CD8-positive, alpha-beta memory T cell (primary cell): ENCODE measurements around the gene RGMA. TPM values are rescaled to one million over a fixed set of nuclear protein-coding genes. Genes with fewer than 3 reads are reported as not detected.

Experiments
- CTCF ChIA-PET: fragments of 350-600 bp; sonication (Branson Sonifier 250); formaldehyde crosslinking; loops from one replicate; lab custom pipeline; 2021; ENCODE audit warnings: antibody characterized with exemption; lab: Charles Lee
- POLR2A ChIA-PET: fragments of 350-600 bp; sonication (Branson Sonifier 250); formaldehyde crosslinking; loops from one replicate; lab custom pipeline; 2021; ENCODE audit warnings: antibody characterized with exemption; lab: Charles Lee
- DNase-seq, 5 donors: peaks; one replicate each; pipeline versions ENCODE4 v3.0.0 to v3.0.0-alpha.2; 2020 to 2022; ENCODE audit warnings: mixed read lengths in 1 of 5
- H3K27ac ChIP-seq: one replicate; pipeline ENCODE4 v1.7.0; 2013; ENCODE audit warnings: low read depth, mild to moderate bottlenecking, low read length, moderate library complexity
- H3K27me3 ChIP-seq: 2 replicates; pipeline ENCODE4 v1.7.0; 2013; ENCODE audit warnings: low read length, mild to moderate bottlenecking; ENCODE audit not compliant: insufficient read depth, poor library complexity, severe bottlenecking
- H3K36me3 ChIP-seq: 2 replicates; pipeline ENCODE4 v1.7.0; 2013; ENCODE audit warnings: mild to moderate bottlenecking, low read length, moderate library complexity; ENCODE audit not compliant: insufficient read depth
- H3K4me1 ChIP-seq: 2 replicates; pipeline ENCODE4 v1.7.0; 2013; ENCODE audit warnings: mild to moderate bottlenecking, low read length, moderate library complexity; ENCODE audit not compliant: insufficient read depth
- H3K4me3 ChIP-seq: 2 replicates; pipeline ENCODE4 v1.7.0; 2013; ENCODE audit warnings: mild to moderate bottlenecking, low read length
- H3K9me3 ChIP-seq: 2 replicates; pipeline ENCODE4 v1.7.0; 2013; ENCODE audit warnings: mild to moderate bottlenecking, low read length
- H3K27ac Mint-ChIP-seq, 8 donors: one replicate each; pipeline ENCODE4 v1.8.0; 2020 to 2021; ENCODE audit warnings: mixed read lengths in 8 of 8, mild to moderate bottlenecking in 6 of 8, inconsistent platforms in 3 of 8, moderate library complexity in 3 of 8
- H3K27me3 Mint-ChIP-seq, 2 donors: one replicate each; pipeline ENCODE4 v1.8.0; 2020 to 2021; ENCODE audit warnings: mixed read lengths in 2 of 2, mild to moderate bottlenecking in 1 of 2, moderate library complexity in 1 of 2
- H3K36me3 Mint-ChIP-seq, 3 donors: one replicate each; pipeline ENCODE4 v1.8.0; 2020 to 2021; ENCODE audit warnings: mixed read lengths in 3 of 3, inconsistent platforms in 1 of 3, mild to moderate bottlenecking in 1 of 3
- H3K4me1 Mint-ChIP-seq, 3 donors: one replicate each; pipeline ENCODE4 v1.8.0; 2020 to 2021; ENCODE audit warnings: mixed read lengths in 3 of 3, inconsistent platforms in 1 of 3, mild to moderate bottlenecking in 1 of 3
- H3K4me3 Mint-ChIP-seq, 7 donors: one replicate each; pipeline ENCODE4 v1.8.0; 2020 to 2021; ENCODE audit warnings: mixed read lengths in 7 of 7, mild to moderate bottlenecking in 6 of 7, moderate library complexity in 4 of 7, inconsistent platforms in 2 of 7
- H3K9me3 Mint-ChIP-seq, 5 donors: one replicate each; pipeline ENCODE4 v1.8.0; 2020 to 2022; ENCODE audit warnings: mixed read lengths in 5 of 5, mild to moderate bottlenecking in 3 of 5, moderate library complexity in 2 of 5, inconsistent platforms in 1 of 5
- polyA plus RNA-seq: library from polyadenylated mRNA; unstranded; fragments of 300-500 nt; fragmentation: Illumina TruSeq; gene quantifications from one replicate; pipeline ENCODE4 v1.2.3, GENCODE V29; 2021
- total RNA-seq, 2 experiments: library from RNA; stranded (reverse); gene quantifications; one replicate each; pipeline ENCODE4 v1.2.3, GENCODE V29; 2021

The RGMA gene
- total and polyA plus RNA-seq, 3 experiments from 2014 or later = 0.20 TPM; not detected in 1

GRCh38 chr15:93049233-93049632, 39.8 kb downstream of the RGMA start:
- H3K4me1 Mint-ChIP-seq = peaks cover 45 to 55% (median 45%) of the 10 kb centered on the region in 3 donors
- no peaks in the 10 kb centered on the region for H3K27me3 ChIP-seq
- peaks cover 0 to 4% (median 2%) of the 10 kb centered on the region in 5 donors for H3K9me3 Mint-ChIP-seq
- DNase-seq = no peak
- ChIA-PET CTCF (interaction anchor here (1.1 to 3.0 kb wide), 2 partner anchors 9 to 13 kb away, joined by 3 to 15 read pairs; no protein-coding TSS in a partner anchor), POLR2A (no interaction called here)
- H3K9me3 ChIP-seq = no peaks in the 10 kb centered on the region
- no peak overlapping the region for H3K27ac ChIP-seq
- peaks cover 0 to 12% (median 3%) of the 10 kb centered on the region in 3 donors for H3K36me3 Mint-ChIP-seq
- H3K4me1 ChIP-seq = peaks cover 25% of the 10 kb centered on the region
- peak overlapping the region in 4 of 7 donors; percentile 1 to 58 (median 23) for H3K4me3 Mint-ChIP-seq
- peak overlapping the region in 6 of 8 donors; percentile 15 to 98 (median 86) for H3K27ac Mint-ChIP-seq
- H3K36me3 ChIP-seq = no peaks in the 10 kb centered on the region
- H3K27me3 Mint-ChIP-seq = peaks cover 0 to 6% of the 10 kb centered on the region in 2 donors
- H3K4me3 ChIP-seq = no peak overlapping the region

GRCh38 chr15:93048759-93049161, 40.3 kb downstream of the RGMA start:
- CTCF ChIA-PET = interaction anchor here (3.0 to 4.6 kb wide), 3 partner anchors 12 to 19 kb away, joined by 15 to 34 read pairs (median 21); no protein-coding TSS in a partner anchor
- POLR2A ChIA-PET = interaction anchor here (1.4 kb wide), 1 partner anchor 13 kb away, joined by 5 read pairs; no protein-coding TSS in a partner anchor
- H3K36me3 Mint-ChIP-seq = peaks cover 0 to 12% (median 3%) of the 10 kb centered on the region in 3 donors

GRCh38 chr15:93048426-93048721, 40.6 kb downstream of the RGMA start:
- H3K27ac ChIP-seq = no peak overlapping the region
- Mint-ChIP-seq H3K9me3 (peaks cover 0 to 4% (median 2%) of the 10 kb centered on the region in 5 donors), H3K4me1 (peaks cover 45 to 55% (median 45%) of the 10 kb centered on the region in 3 donors), H3K27me3 (peaks cover 0 to 6% of the 10 kb centered on the region in 2 donors), H3K4me3 (peak overlapping the region in 1 of 7 donors; percentile 70), H3K36me3 (peaks cover 0 to 12% (median 3%) of the 10 kb centered on the region in 3 donors), H3K27ac (peak overlapping the region in 7 of 8 donors; percentile 38 to 98 (median 87))
- H3K4me3 ChIP-seq = no peak overlapping the region
- no peak for DNase-seq
- POLR2A ChIA-PET = interaction anchor here (1.4 kb wide), 1 partner anchor 12 kb away, joined by 5 read pairs; no protein-coding TSS in a partner anchor
- no peaks in the 10 kb centered on the region for H3K27me3 ChIP-seq
- no peaks in the 10 kb centered on the region for H3K36me3 ChIP-seq
- CTCF ChIA-PET = interaction anchor here (3.4 to 4.6 kb wide), 2 partner anchors 12 to 19 kb away, joined by 21 to 34 read pairs; no protein-coding TSS in a partner anchor
- no peaks in the 10 kb centered on the region for H3K9me3 ChIP-seq
- peaks cover 25% of the 10 kb centered on the region for H3K4me1 ChIP-seq

More at GRCh38 chr15:93048759-93049161, 40.3 kb downstream of the RGMA start:
- peak overlapping the region in 4 of 7 donors; percentile 1 to 58 (median 22) for H3K4me3 Mint-ChIP-seq
- H3K4me1 Mint-ChIP-seq = peaks cover 45 to 55% (median 45%) of the 10 kb centered on the region in 3 donors
- no peaks in the 10 kb centered on the region for H3K36me3 ChIP-seq
- H3K27ac ChIP-seq = no peak overlapping the region
- DNase-seq = no peak
- peaks cover 0 to 4% (median 2%) of the 10 kb centered on the region in 5 donors for H3K9me3 Mint-ChIP-seq
- peaks cover 25% of the 10 kb centered on the region for H3K4me1 ChIP-seq
- H3K27me3 ChIP-seq = no peaks in the 10 kb centered on the region
- H3K9me3 ChIP-seq = no peaks in the 10 kb centered on the region
- H3K27ac Mint-ChIP-seq = peak overlapping the region in 6 of 8 donors; percentile 15 to 93 (median 74)
- H3K27me3 Mint-ChIP-seq = peaks cover 0 to 6% of the 10 kb centered on the region in 2 donors
- H3K4me3 ChIP-seq = no peak overlapping the region

- Histone ChIP-seq H3K36me3 (no peaks in the 10 kb centered on the region), H3K4me3 (no peak overlapping the region), H3K27ac (no peak overlapping the region), H3K4me1 (peaks cover 25% of the 10 kb centered on the region), H3K27me3 (no peaks in the 10 kb centered on the region), H3K9me3 (no peaks in the 10 kb centered on the region)
- Mint-ChIP-seq H3K9me3 (peaks cover 0 to 4% (median 2%) of the 10 kb centered on the region in 5 donors), H3K27ac (peak overlapping the region; percentile 54 to 98 (median 87)), H3K36me3 (peaks cover 0 to 12% (median 3%) of the 10 kb centered on the region in 3 donors), H3K27me3 (peaks cover 4 to 6% of the 10 kb centered on the region in 2 donors), H3K4me3 (peak overlapping the region; percentile 1 to 76 (median 64)), H3K4me1 (peaks cover 45 to 55% (median 45%) of the 10 kb centered on the region in 3 donors)
- peak in 4 of 5 donors; percentile 41 to 74 (median 56) for DNase-seq
- POLR2A ChIA-PET = interaction anchor here (0.6 to 1.4 kb wide), 3 partner anchors 12 to 68 kb away, joined by 4 to 6 read pairs (median 5); no protein-coding TSS in a partner anchor
- CTCF ChIA-PET = interaction anchor here (1.1 to 4.6 kb wide), 5 partner anchors 11 to 40 kb away, joined by 3 to 34 read pairs (median 6); no protein-coding TSS in a partner anchor
These were observed 41.2 kb downstream of the RGMA start for GRCh38 chr15:93047621-93048425.

- DNase-seq = no peak
- Histone ChIP-seq H3K27ac (no peak overlapping the region), H3K4me1 (peaks cover 25% of the 10 kb centered on the region), H3K9me3 (no peaks in the 10 kb centered on the region), H3K36me3 (no peaks in the 10 kb centered on the region), H3K27me3 (no peaks in the 10 kb centered on the region), H3K4me3 (no peak overlapping the region)
- H3K9me3 Mint-ChIP-seq = peaks cover 0 to 4% (median 2%) of the 10 kb centered on the region in 5 donors
- peaks cover 0 to 12% (median 3%) of the 10 kb centered on the region in 3 donors for H3K36me3 Mint-ChIP-seq
- H3K4me3 Mint-ChIP-seq = peak overlapping the region in 2 of 7 donors; percentile 6 to 28
- POLR2A ChIA-PET = no interaction called here
- peak overlapping the region in 6 of 8 donors; percentile 29 to 98 (median 70) for H3K27ac Mint-ChIP-seq
- H3K27me3 Mint-ChIP-seq = peaks cover 6% of the 10 kb centered on the region in 2 donors
- CTCF ChIA-PET = interaction anchor here (1.8 to 4.6 kb wide), 3 partner anchors 10 to 41 kb away, joined by 6 to 34 read pairs (median 21); no protein-coding TSS in a partner anchor
- H3K4me1 Mint-ChIP-seq = peaks cover 42 to 48% (median 45%) of the 10 kb centered on the region in 3 donors
These were observed 42.3 kb downstream of the RGMA start for GRCh38 chr15:93046721-93047120.

GRCh38 chr15:93046120-93046519, 42.9 kb downstream of the RGMA start:
- Mint-ChIP-seq H3K27me3 (peaks cover 6% of the 10 kb centered on the region in 2 donors), H3K4me1 (peaks cover 42 to 48% (median 45%) of the 10 kb centered on the region in 3 donors), H3K9me3 (peaks cover 0 to 4% (median 2%) of the 10 kb centered on the region in 5 donors), H3K27ac (peak overlapping the region in 6 of 8 donors; percentile 18 to 98 (median 76)), H3K4me3 (peak overlapping the region in 2 of 7 donors; percentile 6 to 12), H3K36me3 (peaks cover 0 to 12% (median 3%) of the 10 kb centered on the region in 3 donors)
- POLR2A ChIA-PET = no interaction called here
- H3K4me3 ChIP-seq = no peak overlapping the region
- H3K9me3 ChIP-seq = no peaks in the 10 kb centered on the region
- no peaks in the 10 kb centered on the region for H3K27me3 ChIP-seq
- peaks cover 25% of the 10 kb centered on the region for H3K4me1 ChIP-seq
- CTCF ChIA-PET = interaction anchor here (3.4 to 4.6 kb wide), 2 partner anchors 10 to 17 kb away, joined by 21 to 34 read pairs; no protein-coding TSS in a partner anchor
- H3K36me3 ChIP-seq = no peaks in the 10 kb centered on the region
- H3K27ac ChIP-seq = no peak overlapping the region
- peak in 1 of 5 donors; percentile 25 for DNase-seq

GRCh38 chr15:93045191-93045785, 43.7 kb downstream of the RGMA start:
- H3K27ac Mint-ChIP-seq = peak overlapping the region in 3 of 8 donors; percentile 38 to 84 (median 54)
- Histone ChIP-seq H3K9me3 (no peaks in the 10 kb centered on the region), H3K27me3 (no peaks in the 10 kb centered on the region), H3K4me1 (peaks cover 20% of the 10 kb centered on the region), H3K36me3 (no peaks in the 10 kb centered on the region), H3K4me3 (no peak overlapping the region), H3K27ac (no peak overlapping the region)
- peak in 1 of 5 donors; percentile 40 for DNase-seq
- no peak overlapping the region for H3K4me3 Mint-ChIP-seq
- H3K36me3 Mint-ChIP-seq = peaks cover 0 to 12% (median 3%) of the 10 kb centered on the region in 3 donors
- ChIA-PET CTCF (interaction anchor here (1.4 to 4.6 kb wide), 3 partner anchors 9 to 16 kb away, joined by 6 to 34 read pairs (median 21); no protein-coding TSS in a partner anchor), POLR2A (no interaction called here)
- peaks cover 0 to 4% (median 2%) of the 10 kb centered on the region in 5 donors for H3K9me3 Mint-ChIP-seq
- H3K4me1 Mint-ChIP-seq = peaks cover 38 to 44% (median 40%) of the 10 kb centered on the region in 3 donors
- H3K27me3 Mint-ChIP-seq = peaks cover 6% of the 10 kb centered on the region in 2 donors
